Measurements from ENCODE around the gene GALNT18.
"Not testable (repeated sequence)": the region's sequence is repeated elsewhere in the genome, so short reads cannot be mapped to it uniquely, and the experiment has no call there.

Gene GALNT18

GRCh38 chr11:11379661-11380060 lies 242.1 kb downstream of the GALNT18 start:
- TF ChIP-seq ZNF274 (IDR thresholded peaks at IDR 0.05; ENCODE audit: low read depth, low read length) = no peak

DNA sequence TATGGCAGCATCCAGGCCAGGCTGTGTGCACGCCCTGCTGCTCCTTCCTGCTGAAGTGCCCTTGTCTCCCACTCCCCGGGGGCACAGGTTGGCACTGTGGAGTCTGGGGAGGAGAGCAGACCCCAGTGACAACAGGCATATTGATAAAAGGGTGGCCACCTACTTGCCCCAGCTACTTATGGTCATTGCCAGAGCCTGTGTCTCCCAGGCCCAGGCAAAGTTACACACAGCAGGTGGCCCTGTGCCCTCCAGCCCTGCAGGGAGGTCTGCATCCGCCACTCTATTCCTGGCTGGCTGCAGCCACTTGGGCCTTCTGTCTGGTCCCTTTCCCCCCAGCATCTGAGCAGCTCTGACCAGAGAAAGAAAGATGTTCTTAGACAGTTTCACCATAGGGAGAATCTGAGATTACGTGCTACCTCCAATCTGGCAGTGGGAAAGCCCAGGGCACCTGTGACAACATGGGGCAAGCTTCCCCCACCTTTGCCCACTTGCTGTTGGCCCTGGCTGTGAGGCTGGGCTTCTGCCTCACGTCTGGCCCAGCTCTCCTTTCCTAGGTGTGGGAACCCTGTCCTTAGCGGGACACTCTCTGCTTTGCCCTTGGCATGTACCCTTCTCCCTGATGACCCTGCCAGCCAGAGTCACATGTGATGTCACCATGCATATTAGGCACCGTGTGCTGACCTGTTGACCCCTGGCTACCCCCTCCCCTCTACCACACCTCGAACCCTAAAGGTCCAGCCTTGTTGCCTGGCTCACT lies 243.4 kb downstream of the GALNT18 start:
- no peak overlapping the region for H3K4me3 ChIP-seq (ENCODE audit: low read length)
- TF ChIP-seq ZNF274 (IDR thresholded peaks at IDR 0.05; ENCODE audit: low read depth, low read length) = no peak

More at GRCh38 chr11:11379661-11380060, 242.1 kb downstream of the GALNT18 start:
- no peak overlapping the region for H3K4me3 ChIP-seq (ENCODE audit: low read length)

DNA sequence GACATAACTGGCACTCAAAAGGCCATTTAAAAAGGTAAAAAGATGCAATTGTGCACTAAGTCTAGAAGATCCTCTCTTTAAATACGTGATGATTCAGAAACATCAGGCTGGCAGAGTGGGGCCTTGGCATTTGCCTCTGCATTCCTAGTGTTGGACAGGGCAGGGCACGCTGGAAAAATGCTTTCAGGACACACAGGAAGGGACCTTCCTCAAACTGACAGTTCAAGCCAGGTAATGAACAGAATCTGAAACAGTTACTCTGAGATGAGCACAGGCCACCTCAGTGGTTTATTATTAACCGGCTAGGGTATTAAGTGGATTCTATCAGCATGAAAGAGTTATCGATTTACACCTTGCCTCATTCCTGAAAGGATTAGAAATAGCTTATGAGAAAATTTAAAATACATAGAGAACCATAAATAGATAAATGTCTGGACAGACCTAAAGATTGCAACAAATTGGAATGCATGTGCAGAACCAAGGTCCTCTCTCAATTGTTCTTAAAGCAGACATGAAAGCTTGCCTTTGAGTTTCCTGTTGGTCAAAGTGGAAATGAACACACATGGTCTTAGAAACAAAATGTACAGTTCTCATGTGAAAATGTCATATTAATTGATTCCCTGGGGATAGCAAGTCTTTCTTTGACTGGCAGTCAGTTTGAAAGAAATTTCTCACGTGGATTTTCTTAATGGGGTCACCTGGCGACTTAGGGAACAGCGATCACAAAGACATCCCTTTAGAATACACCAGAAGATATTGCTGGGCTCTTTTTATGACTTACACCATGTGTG lies 247.3 kb downstream of the GALNT18 start:
- no peak for TF ChIP-seq ZNF274 (IDR thresholded peaks at IDR 0.05; ENCODE audit: low read depth, low read length)
- H3K4me3 ChIP-seq (ENCODE audit: low read length) = no peak overlapping the region

DNA sequence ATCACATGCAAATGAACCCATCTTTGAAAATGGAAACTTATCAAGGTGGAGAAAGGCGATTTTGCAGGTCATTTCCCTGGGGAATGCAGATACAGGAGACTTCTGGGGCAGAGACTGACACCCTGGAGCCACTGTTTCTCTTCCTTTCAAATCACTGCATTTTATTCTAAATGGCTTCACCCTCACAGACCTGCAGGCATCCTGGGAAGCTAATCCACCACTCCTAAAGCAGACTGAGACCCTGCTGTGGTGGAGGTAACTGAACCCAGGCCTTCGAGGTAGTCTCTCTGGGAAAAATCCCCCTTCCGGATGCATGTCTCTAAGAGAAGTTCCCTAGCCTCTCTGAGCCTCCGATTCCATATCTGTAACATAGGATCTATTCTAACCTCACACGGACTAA lies 247.9 kb downstream of the GALNT18 start:
- no peak for TF ChIP-seq ZNF274 (IDR thresholded peaks at IDR 0.05; ENCODE audit: low read depth, low read length)
- no peak overlapping the region for H3K4me3 ChIP-seq (ENCODE audit: low read length)

GRCh38 chr11:11372461-11372860 lies 249.3 kb downstream of the GALNT18 start:
- TF ChIP-seq ZNF274 (IDR thresholded peaks at IDR 0.05; ENCODE audit: low read depth, low read length) = no peak
- no peak overlapping the region for H3K4me3 ChIP-seq (ENCODE audit: low read length)

- H3K4me3 ChIP-seq (ENCODE audit: low read length) = no peak overlapping the region
- no peak for TF ChIP-seq ZNF274 (IDR thresholded peaks at IDR 0.05; ENCODE audit: low read depth, low read length)
Measured at GRCh38 chr11:11370962-11371303, 250.9 kb downstream of the GALNT18 start.

DNA sequence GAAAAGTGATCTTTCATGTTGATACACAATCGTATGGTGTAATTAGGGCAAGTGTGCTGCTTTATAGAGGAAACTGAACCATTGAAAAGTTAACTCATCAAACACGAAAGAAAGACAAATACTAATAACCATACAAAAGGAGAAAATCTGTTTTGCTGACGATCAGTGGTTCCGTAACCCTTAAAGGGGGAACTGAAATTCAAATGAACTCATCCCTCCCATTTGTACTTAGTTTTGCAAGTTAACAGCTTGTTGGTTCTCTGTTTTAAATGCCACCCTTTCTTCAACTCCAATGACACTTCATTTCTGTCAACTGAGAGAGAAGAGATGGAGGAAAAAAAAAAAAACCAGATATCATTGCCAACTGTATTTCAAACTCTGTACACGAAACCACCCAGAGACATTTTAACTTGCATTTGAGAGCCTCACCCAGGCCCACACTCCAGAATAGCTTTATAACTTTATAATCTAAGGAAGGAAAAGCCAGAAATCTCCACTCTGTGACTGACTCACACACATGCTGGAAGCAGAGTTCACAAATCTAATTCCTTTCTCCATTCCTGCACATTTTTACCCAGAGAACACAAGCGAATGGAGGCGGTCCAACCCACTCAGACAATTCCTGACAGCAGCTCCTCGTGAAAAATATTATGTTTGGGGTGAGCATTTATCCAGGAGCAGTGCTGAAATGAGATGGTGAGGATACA lies 251.4 kb downstream of the GALNT18 start:
- no peak overlapping the region for H3K4me3 ChIP-seq (ENCODE audit: low read length)
- TF ChIP-seq ZNF274 (IDR thresholded peaks at IDR 0.05; ENCODE audit: low read depth, low read length) = no peak

GRCh38 chr11:11366793-11367192 lies 255.0 kb downstream of the GALNT18 start:
- no peak for TF ChIP-seq ZNF274 (IDR thresholded peaks at IDR 0.05; ENCODE audit: low read depth, low read length)
- no peak overlapping the region for H3K4me3 ChIP-seq (ENCODE audit: low read length)

DNA sequence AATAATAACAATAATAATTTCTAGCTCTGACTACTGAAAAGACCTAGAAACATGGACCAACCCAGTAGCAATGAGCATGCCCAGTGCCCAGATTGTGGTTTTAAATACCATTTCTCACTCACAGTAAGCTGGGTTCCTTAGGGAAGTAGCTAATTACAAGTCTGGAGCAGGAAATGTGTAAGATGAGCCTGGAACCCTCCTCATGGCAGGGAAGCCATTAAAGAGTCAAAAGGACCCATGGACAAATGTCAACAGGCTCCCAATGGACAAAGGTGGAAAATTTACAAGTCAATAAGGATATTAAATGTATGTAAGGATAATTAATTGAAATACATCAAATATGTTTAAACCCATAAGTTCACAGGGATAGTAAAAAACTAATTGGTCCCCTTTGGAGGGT lies 258.1 kb downstream of the GALNT18 start:
- TF ChIP-seq ZNF274 (IDR thresholded peaks at IDR 0.05; ENCODE audit: low read depth, low read length) = no peak
- H3K4me3 ChIP-seq (ENCODE audit: low read length) = no peak overlapping the region

- TF ChIP-seq ZNF274 (IDR thresholded peaks at IDR 0.05; ENCODE audit: low read depth, low read length) = no peak
- no peak overlapping the region for H3K4me3 ChIP-seq (ENCODE audit: low read length)
Measured at GRCh38 chr11:11359611-11360010, 262.2 kb downstream of the GALNT18 start.

DNA sequence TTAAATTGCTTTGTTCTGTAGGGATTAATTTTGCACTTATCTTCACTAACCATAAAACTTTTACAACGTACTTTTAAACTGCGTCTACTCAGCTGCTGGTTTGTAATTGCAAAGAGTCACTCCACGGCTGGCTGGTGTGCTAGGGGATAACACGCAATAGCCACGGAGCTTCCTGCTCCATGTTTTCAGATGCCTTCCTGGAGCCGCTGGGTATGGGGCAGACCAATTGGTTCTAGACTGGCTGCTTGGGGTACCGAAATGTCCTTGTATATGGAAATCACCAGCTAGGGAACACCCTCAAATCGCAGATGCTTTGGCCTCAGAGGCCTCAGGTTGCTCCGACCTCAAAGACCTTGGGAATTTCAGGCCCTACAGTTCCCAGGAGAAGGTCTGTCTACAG lies 265.0 kb downstream of the GALNT18 start:
- no peak overlapping the region for H3K4me3 ChIP-seq (ENCODE audit: low read length)
- TF ChIP-seq ZNF274 (IDR thresholded peaks at IDR 0.05; ENCODE audit: low read depth, low read length) = no peak

DNA sequence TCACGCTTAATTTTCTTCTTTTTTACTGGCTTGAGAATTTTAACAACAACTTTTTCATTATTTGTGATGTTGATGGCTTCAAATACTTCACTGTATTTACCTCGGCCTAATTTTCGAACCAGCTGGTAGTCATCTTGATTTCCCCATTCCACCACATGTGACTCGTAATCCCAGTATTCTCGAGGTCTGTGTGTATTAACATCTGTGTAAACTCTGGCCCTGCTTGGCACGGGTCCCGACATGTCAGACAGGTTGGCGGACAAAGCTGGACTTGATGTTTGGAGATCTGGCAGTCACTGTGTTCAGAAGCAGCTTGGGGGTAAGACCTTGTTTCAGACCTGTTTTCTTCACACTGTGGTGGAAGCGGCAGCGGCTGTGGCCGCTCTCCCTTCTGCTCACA lies 268.9 kb downstream of the GALNT18 start, which contains the start of gene CSNK2A3:
Gene CSNK2A3 (minus strand): TSS at position 373 of the 400 bp plus-strand sequence. CDS start 131 bp downstream, at position 242.
- H3K4me3 ChIP-seq (ENCODE audit: low read length) = not testable (repeated sequence)

GRCh38 chr11:11351851-11352250 lies 270.0 kb downstream of the GALNT18 start:
- not testable (repeated sequence) for H3K4me3 ChIP-seq (ENCODE audit: low read length)

DNA sequence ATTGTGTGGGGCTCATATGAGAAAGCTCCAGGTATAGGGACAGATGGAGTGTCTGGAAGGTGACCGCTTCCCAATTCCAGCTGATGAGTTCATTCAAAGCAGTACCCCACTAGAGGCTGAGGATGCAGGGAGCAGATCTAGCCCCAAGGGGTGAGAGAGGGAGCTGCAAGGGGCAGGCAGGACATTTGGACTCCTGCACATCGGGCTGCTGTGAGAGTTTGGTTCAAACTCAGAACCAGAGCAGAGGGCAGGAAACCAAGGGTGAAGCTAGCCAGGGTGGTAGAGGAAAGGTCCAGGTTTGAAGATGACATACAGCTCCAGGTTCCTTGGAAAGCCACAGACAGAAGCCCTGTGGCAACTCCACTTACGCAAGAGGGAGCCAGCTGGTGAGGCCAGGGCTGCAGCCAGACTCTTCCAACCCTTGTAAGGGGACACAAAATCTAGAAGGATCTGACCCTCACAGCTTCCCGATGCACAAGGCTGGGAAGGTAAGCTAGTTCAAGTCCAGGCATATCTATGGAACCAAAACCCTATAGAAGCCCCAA lies 270.7 kb downstream of the GALNT18 start:
- TF ChIP-seq ZNF274 (IDR thresholded peaks at IDR 0.05; ENCODE audit: low read depth, low read length) = no peak
- no peak overlapping the region for H3K4me3 ChIP-seq (ENCODE audit: low read length)
